ENCODE measurements around the gene INHBE. TPM values are rescaled to one million over a fixed set of nuclear protein-coding genes. Genes with fewer than 3 reads are reported as not detected.

Gene INHBE
- total RNA-seq, 1 experiment from 2014 or later, result 10.1 TPM

DNA sequence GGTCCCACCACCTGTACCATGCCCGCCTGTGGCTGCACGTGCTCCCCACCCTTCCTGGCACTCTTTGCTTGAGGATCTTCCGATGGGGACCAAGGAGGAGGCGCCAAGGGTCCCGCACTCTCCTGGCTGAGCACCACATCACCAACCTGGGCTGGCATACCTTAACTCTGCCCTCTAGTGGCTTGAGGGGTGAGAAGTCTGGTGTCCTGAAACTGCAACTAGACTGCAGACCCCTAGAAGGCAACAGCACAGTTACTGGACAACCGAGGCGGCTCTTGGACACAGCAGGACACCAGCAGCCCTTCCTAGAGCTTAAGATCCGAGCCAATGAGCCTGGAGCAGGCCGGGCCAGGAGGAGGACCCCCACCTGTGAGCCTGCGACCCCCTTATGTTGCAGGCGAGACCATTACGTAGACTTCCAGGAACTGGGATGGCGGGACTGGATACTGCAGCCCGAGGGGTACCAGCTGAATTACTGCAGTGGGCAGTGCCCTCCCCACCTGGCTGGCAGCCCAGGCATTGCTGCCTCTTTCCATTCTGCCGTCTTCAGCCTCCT, 1.1 kb downstream of the INHBE start:
- Histone ChIP-seq H2BK5ac (ENCODE audit: insufficient read length, low read length) (no peak overlapping the region), H3K79me1 (ENCODE audit: insufficient read depth, low read depth, low read length, poor library complexity, severe bottlenecking) (no peaks in the 10 kb centered on the region), H3K27me3 (ENCODE audit: insufficient read depth, low read length) (no peaks in the 10 kb centered on the region), H4K5ac (ENCODE audit: insufficient read length, low read depth, low read length) (no peak overlapping the region), H2BK15ac (ENCODE audit: low read depth, low read length) (no peak overlapping the region), H3K56ac (ENCODE audit: insufficient read length, low read depth, low read length) (no peak overlapping the region), H2BK20ac (ENCODE audit: low read depth, low read length, poor library complexity, severe bottlenecking) (no peak overlapping the region), H3K23me2 (ENCODE audit: insufficient read length, low read depth, low read length, poor library complexity, severe bottlenecking) (peaks cover 34% of the 10 kb centered on the region), H2AK5ac (ENCODE audit: insufficient read length, low read length) (no peak overlapping the region), H3K18ac (ENCODE audit: insufficient read length, low read depth, low read length) (peak overlapping the region; percentile 71), H4K8ac (replicated peaks; ENCODE audit: insufficient read length, low read depth, low read length) (no peak overlapping the region), H2BK120ac (ENCODE audit: low read depth, low read length, poor library complexity, severe bottlenecking) (no peak overlapping the region), H3K4me2 (ENCODE audit: insufficient read depth, insufficient read length, low read length) (peak overlapping the region; percentile 84), H3K79me2 (ENCODE audit: insufficient read depth, low read length) (no peaks in the 10 kb centered on the region), H3T11ph (ENCODE audit: low read length) (no peak overlapping the region), H2AFZ (ENCODE audit: low read length) (no peak overlapping the region), H3K4ac (ENCODE audit: low read depth, low read length) (no peak overlapping the region), H3K27ac (ENCODE audit: insufficient read length, low read depth, low read length) (no peak overlapping the region), H3K23ac (ENCODE audit: insufficient read length, low read depth, low read length) (no peak overlapping the region), H3K9me3 (ENCODE audit: control insufficient read depth, low read depth, low read length) (no peaks in the 10 kb centered on the region), H3K9ac (ENCODE audit: extremely low read depth, insufficient read length, low read length) (no peak overlapping the region), H2BK12ac (ENCODE audit: insufficient read length, low read depth, low read length) (no peak overlapping the region), H4K20me1 (ENCODE audit: control insufficient read depth, insufficient read depth, insufficient read length) (no peaks in the 10 kb centered on the region), H3K4me1 (ENCODE audit: insufficient read depth, low read length) (no peaks in the 10 kb centered on the region; the same call in 1 of the 2 replicates), H4K91ac (ENCODE audit: insufficient read length, low read depth, low read length) (no peak overlapping the region), H3K14ac (ENCODE audit: insufficient read depth, low read length) (peak overlapping the region; percentile 55; the same call in 1 of the 2 replicates)
- H3K27me3 Mint-ChIP-seq (ENCODE audit: low read depth), result peaks cover 4% of the 10 kb centered on the region
- DNase-seq, result peak; percentile 92
- H3K4me1 Mint-ChIP-seq, result peaks cover 46 to 59% of the 10 kb centered on the region in 2 experiments
- H3K4me3 Mint-ChIP-seq, result peak overlapping the region; percentile 69 to 84
- TF ChIP-seq, protein P1, sequence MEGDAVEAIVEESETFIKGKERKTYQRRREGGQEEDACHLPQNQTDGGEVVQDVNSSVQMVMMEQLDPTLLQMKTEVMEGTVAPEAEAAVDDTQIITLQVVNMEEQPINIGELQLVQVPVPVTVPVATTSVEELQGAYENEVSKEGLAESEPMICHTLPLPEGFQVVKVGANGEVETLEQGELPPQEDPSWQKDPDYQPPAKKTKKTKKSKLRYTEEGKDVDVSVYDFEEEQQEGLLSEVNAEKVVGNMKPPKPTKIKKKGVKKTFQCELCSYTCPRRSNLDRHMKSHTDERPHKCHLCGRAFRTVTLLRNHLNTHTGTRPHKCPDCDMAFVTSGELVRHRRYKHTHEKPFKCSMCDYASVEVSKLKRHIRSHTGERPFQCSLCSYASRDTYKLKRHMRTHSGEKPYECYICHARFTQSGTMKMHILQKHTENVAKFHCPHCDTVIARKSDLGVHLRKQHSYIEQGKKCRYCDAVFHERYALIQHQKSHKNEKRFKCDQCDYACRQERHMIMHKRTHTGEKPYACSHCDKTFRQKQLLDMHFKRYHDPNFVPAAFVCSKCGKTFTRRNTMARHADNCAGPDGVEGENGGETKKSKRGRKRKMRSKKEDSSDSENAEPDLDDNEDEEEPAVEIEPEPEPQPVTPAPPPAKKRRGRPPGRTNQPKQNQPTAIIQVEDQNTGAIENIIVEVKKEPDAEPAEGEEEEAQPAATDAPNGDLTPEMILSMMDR (conservative IDR thresholded peaks at IDR 0.05), result peak; percentile 79
- no peaks in the 10 kb centered on the region for H3K9me3 Mint-ChIP-seq
- WGBS (ENCODE audit: extremely low coverage, insufficient read length, low lambda C conversion rate), result no CpG with 5 or more reads among the region's 15 CpGs
- H3K36me3 Mint-ChIP-seq (ENCODE audit: insufficient read depth in 1 of 3, low read depth in 3 of 3), result no peaks in the 10 kb centered on the region; a peak in 2 of 7 replicates
- H3K27ac Mint-ChIP-seq, result peak overlapping the region; percentile 55 to 86 (median 83); a peak in 5 of 7 replicates

All from H9 (cell line).